Measurements from ENCODE around the gene C22orf23.

C22orf23 gene

DNA sequence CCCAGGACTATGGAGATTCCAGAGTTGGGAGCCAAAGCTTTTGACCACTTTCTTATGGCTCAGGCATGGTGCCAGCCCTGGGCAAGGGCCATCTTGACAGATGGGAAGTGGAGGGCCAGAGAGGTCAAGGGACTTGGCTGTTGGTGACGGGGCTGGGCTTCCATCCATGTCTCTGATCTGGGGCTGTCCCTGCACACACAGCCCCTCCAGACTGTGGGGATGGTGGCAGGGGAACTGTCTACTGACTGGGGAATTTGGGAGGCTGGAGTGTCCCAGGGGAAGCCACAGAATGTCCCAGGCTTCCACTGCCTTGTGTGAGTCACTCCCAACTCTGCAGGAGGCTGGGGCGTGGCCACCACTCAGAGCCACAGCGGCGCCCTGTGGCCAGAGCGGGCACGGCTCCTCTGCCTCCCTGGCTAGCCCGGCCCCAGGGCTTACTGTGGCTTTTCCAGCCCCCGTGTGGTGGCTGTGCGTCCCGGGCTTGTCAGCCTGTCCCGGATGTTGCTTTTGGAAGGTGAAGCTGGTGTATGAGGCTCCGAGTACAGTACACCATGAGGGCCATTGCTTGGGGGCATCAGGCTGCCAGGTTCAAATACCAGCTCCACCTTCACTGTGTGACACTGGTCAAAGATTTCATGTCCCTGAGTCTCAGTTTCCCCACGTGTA lies 19.6 kb downstream of the C22orf23 start:
- TF ChIP-seq, protein P1, sequence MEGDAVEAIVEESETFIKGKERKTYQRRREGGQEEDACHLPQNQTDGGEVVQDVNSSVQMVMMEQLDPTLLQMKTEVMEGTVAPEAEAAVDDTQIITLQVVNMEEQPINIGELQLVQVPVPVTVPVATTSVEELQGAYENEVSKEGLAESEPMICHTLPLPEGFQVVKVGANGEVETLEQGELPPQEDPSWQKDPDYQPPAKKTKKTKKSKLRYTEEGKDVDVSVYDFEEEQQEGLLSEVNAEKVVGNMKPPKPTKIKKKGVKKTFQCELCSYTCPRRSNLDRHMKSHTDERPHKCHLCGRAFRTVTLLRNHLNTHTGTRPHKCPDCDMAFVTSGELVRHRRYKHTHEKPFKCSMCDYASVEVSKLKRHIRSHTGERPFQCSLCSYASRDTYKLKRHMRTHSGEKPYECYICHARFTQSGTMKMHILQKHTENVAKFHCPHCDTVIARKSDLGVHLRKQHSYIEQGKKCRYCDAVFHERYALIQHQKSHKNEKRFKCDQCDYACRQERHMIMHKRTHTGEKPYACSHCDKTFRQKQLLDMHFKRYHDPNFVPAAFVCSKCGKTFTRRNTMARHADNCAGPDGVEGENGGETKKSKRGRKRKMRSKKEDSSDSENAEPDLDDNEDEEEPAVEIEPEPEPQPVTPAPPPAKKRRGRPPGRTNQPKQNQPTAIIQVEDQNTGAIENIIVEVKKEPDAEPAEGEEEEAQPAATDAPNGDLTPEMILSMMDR (conservative IDR thresholded peaks at IDR 0.05; ENCODE audit: low read length) = peak; percentile 93

DNA sequence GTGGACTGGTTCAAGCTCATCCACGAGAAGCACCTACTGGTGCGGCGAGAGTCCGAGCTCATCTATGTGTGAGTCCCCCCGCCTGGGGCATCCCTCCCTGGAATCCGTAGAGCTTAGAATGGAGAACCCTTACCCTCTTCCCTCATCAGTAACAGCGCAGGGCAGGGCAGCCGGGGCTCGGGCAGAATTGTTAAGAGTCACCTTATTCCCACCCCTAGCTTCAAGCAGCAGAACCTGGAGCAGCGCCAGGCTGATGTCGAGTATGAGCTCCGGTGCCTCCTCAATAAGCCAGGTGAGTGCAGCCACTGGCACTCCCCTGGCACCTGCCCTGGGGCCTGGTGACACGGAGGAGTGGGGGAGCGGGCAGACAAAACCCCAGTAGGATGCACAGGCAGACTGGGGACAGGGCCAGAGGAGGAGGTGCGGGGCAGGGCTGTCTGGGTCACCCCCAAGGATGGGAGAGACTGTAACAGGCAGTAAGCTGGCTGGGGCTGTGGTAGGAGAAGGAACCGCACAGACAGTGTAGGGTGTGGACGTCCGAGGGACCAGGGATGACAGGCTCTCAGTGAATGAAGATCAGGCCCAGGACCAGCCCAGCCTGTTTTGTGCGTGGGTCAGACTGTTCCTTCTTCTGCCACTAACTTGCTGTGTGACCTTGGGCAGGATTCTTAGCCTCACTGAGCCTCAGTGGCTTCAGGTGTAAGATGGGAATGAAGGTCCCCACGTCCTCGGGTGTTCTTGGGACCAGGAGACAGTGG lies 20.4 kb downstream of the C22orf23 start:
- H3K4me3 ChIP-seq (ENCODE audit: low read length) = no peak overlapping the region
- TF ChIP-seq, protein P1 (conservative IDR thresholded peaks at IDR 0.05; ENCODE audit: low read length) = no peak
- no peak for DNase-seq (ENCODE audit: low read depth)

More for the DNA sequence above, 19.6 kb downstream of the C22orf23 start:
- peak; percentile 91 for DNase-seq (ENCODE audit: low read depth)
- H3K4me3 ChIP-seq (ENCODE audit: low read length) = no peak overlapping the region

- no peak overlapping the region for H3K4me3 ChIP-seq (ENCODE audit: low read length)
- no peak for DNase-seq (ENCODE audit: low read depth)
- TF ChIP-seq, protein P1 (conservative IDR thresholded peaks at IDR 0.05; ENCODE audit: low read length) = no peak
Observed at GRCh38 chr22:37932401-37932800, 21.0 kb downstream of the C22orf23 start.

GRCh38 chr22:37931893-37932389 lies 21.5 kb downstream of the C22orf23 start:
- H3K4me3 ChIP-seq (ENCODE audit: low read length) = no peak overlapping the region
- TF ChIP-seq, protein P1 (conservative IDR thresholded peaks at IDR 0.05; ENCODE audit: low read length) = no peak
- DNase-seq (ENCODE audit: low read depth) = no peak

GRCh38 chr22:37930952-37931440 lies 22.4 kb downstream of the C22orf23 start:
- DNase-seq (ENCODE audit: low read depth) = no peak
- TF ChIP-seq, protein P1 (conservative IDR thresholded peaks at IDR 0.05; ENCODE audit: low read length) = no peak
- no peak overlapping the region for H3K4me3 ChIP-seq (ENCODE audit: low read length)

- no peak overlapping the region for H3K4me3 ChIP-seq (ENCODE audit: low read length)
- DNase-seq (ENCODE audit: low read depth) = peak; percentile 37
- TF ChIP-seq, protein P1 (conservative IDR thresholded peaks at IDR 0.05; ENCODE audit: low read length) = peak; percentile 65
Observed at GRCh38 chr22:37930270-37930951, 23.0 kb downstream of the C22orf23 start.
